ENCODE results near the gene MAD1L1.

Gene MAD1L1

GRCh38 chr7:1847260-1848001, 385.3 kb downstream of the MAD1L1 start:
- Histone ChIP-seq H3K27me3 (replicated peaks; ENCODE audit: control insufficient read depth, insufficient read depth, low read length, poor library complexity, severe bottlenecking) (no peaks in the 10 kb centered on the region), H3K4me1 (ENCODE audit: control insufficient read depth, insufficient read depth, low read length, poor library complexity, severe bottlenecking) (no peaks in the 10 kb centered on the region), H3K9me3 (ENCODE audit: control insufficient read depth, low read length) (no peaks in the 10 kb centered on the region), H3K36me3 (ENCODE audit: control insufficient read depth, insufficient read depth, low read length) (peaks cover 42% of the 10 kb centered on the region), H3K27ac (ENCODE audit: insufficient read depth, low read length, poor library complexity, severe bottlenecking) (no peak overlapping the region), H3K4me3 (ENCODE audit: insufficient read depth, low read depth, low read length, poor library complexity, severe bottlenecking) (no peak overlapping the region)
- DNase-seq, result no peak

GRCh38 chr7:1846331-1847065, 386.2 kb downstream of the MAD1L1 start:
- H3K9me3 ChIP-seq (ENCODE audit: control insufficient read depth, low read length), result no peaks in the 10 kb centered on the region
- DNase-seq, result no peak
- H3K27ac ChIP-seq (ENCODE audit: insufficient read depth, low read length, poor library complexity, severe bottlenecking), result no peak overlapping the region
- H3K27me3 ChIP-seq (replicated peaks; ENCODE audit: control insufficient read depth, insufficient read depth, low read length, poor library complexity, severe bottlenecking), result no peaks in the 10 kb centered on the region
- H3K4me1 ChIP-seq (ENCODE audit: control insufficient read depth, insufficient read depth, low read length, poor library complexity, severe bottlenecking), result no peaks in the 10 kb centered on the region
- no peak overlapping the region for H3K4me3 ChIP-seq (ENCODE audit: insufficient read depth, low read depth, low read length, poor library complexity, severe bottlenecking)
- H3K36me3 ChIP-seq (ENCODE audit: control insufficient read depth, insufficient read depth, low read length), result peaks cover 42% of the 10 kb centered on the region

GRCh38 chr7:1845536-1846311, 387.0 kb downstream of the MAD1L1 start:
- H3K36me3 ChIP-seq (ENCODE audit: control insufficient read depth, insufficient read depth, low read length), result peaks cover 42% of the 10 kb centered on the region
- no peaks in the 10 kb centered on the region for H3K27me3 ChIP-seq (replicated peaks; ENCODE audit: control insufficient read depth, insufficient read depth, low read length, poor library complexity, severe bottlenecking)
- DNase-seq, result no peak
- H3K4me3 ChIP-seq (ENCODE audit: insufficient read depth, low read depth, low read length, poor library complexity, severe bottlenecking), result no peak overlapping the region
- no peaks in the 10 kb centered on the region for H3K4me1 ChIP-seq (ENCODE audit: control insufficient read depth, insufficient read depth, low read length, poor library complexity, severe bottlenecking)
- no peaks in the 10 kb centered on the region for H3K9me3 ChIP-seq (ENCODE audit: control insufficient read depth, low read length)
- no peak overlapping the region for H3K27ac ChIP-seq (ENCODE audit: insufficient read depth, low read length, poor library complexity, severe bottlenecking)

- Histone ChIP-seq H3K4me1 (ENCODE audit: control insufficient read depth, insufficient read depth, low read length, poor library complexity, severe bottlenecking) (no peaks in the 10 kb centered on the region), H3K27me3 (replicated peaks; ENCODE audit: control insufficient read depth, insufficient read depth, low read length, poor library complexity, severe bottlenecking) (no peaks in the 10 kb centered on the region), H3K4me3 (ENCODE audit: insufficient read depth, low read depth, low read length, poor library complexity, severe bottlenecking) (no peak overlapping the region), H3K9me3 (ENCODE audit: control insufficient read depth, low read length) (no peaks in the 10 kb centered on the region), H3K27ac (ENCODE audit: insufficient read depth, low read length, poor library complexity, severe bottlenecking) (no peak overlapping the region), H3K36me3 (ENCODE audit: control insufficient read depth, insufficient read depth, low read length) (peaks cover 42% of the 10 kb centered on the region)
- DNase-seq, result no peak
Measured at GRCh38 chr7:1844951-1845390, 387.8 kb downstream of the MAD1L1 start.

GRCh38 chr7:1844336-1844950, 388.3 kb downstream of the MAD1L1 start:
- no peak overlapping the region for H3K4me3 ChIP-seq (ENCODE audit: insufficient read depth, low read depth, low read length, poor library complexity, severe bottlenecking)
- H3K27ac ChIP-seq (ENCODE audit: insufficient read depth, low read length, poor library complexity, severe bottlenecking), result no peak overlapping the region
- no peak for DNase-seq
- H3K9me3 ChIP-seq (ENCODE audit: control insufficient read depth, low read length), result no peaks in the 10 kb centered on the region
- H3K27me3 ChIP-seq (replicated peaks; ENCODE audit: control insufficient read depth, insufficient read depth, low read length, poor library complexity, severe bottlenecking), result no peaks in the 10 kb centered on the region
- peaks cover 42% of the 10 kb centered on the region for H3K36me3 ChIP-seq (ENCODE audit: control insufficient read depth, insufficient read depth, low read length)
- H3K4me1 ChIP-seq (ENCODE audit: control insufficient read depth, insufficient read depth, low read length, poor library complexity, severe bottlenecking), result no peaks in the 10 kb centered on the region

- Histone ChIP-seq H3K4me3 (ENCODE audit: insufficient read depth, low read depth, low read length, poor library complexity, severe bottlenecking) (no peak overlapping the region), H3K27ac (ENCODE audit: insufficient read depth, low read length, poor library complexity, severe bottlenecking) (no peak overlapping the region), H3K9me3 (ENCODE audit: control insufficient read depth, low read length) (no peaks in the 10 kb centered on the region), H3K27me3 (replicated peaks; ENCODE audit: control insufficient read depth, insufficient read depth, low read length, poor library complexity, severe bottlenecking) (no peaks in the 10 kb centered on the region), H3K36me3 (ENCODE audit: control insufficient read depth, insufficient read depth, low read length) (peaks cover 41% of the 10 kb centered on the region), H3K4me1 (ENCODE audit: control insufficient read depth, insufficient read depth, low read length, poor library complexity, severe bottlenecking) (no peaks in the 10 kb centered on the region)
- no peak for DNase-seq
Measured at GRCh38 chr7:1843921-1844335, 388.8 kb downstream of the MAD1L1 start.

GRCh38 chr7:1843271-1843861, 389.4 kb downstream of the MAD1L1 start:
- Histone ChIP-seq H3K27ac (ENCODE audit: insufficient read depth, low read length, poor library complexity, severe bottlenecking) (no peak overlapping the region), H3K4me1 (ENCODE audit: control insufficient read depth, insufficient read depth, low read length, poor library complexity, severe bottlenecking) (no peaks in the 10 kb centered on the region), H3K36me3 (ENCODE audit: control insufficient read depth, insufficient read depth, low read length) (peaks cover 36% of the 10 kb centered on the region), H3K27me3 (replicated peaks; ENCODE audit: control insufficient read depth, insufficient read depth, low read length, poor library complexity, severe bottlenecking) (no peaks in the 10 kb centered on the region), H3K9me3 (ENCODE audit: control insufficient read depth, low read length) (no peaks in the 10 kb centered on the region), H3K4me3 (ENCODE audit: insufficient read depth, low read depth, low read length, poor library complexity, severe bottlenecking) (no peak overlapping the region)
- DNase-seq, result no peak

GRCh38 chr7:1842321-1843221, 390.2 kb downstream of the MAD1L1 start:
- DNase-seq, result no peak
- Histone ChIP-seq H3K36me3 (ENCODE audit: control insufficient read depth, insufficient read depth, low read length) (peaks cover 30% of the 10 kb centered on the region), H3K4me1 (ENCODE audit: control insufficient read depth, insufficient read depth, low read length, poor library complexity, severe bottlenecking) (no peaks in the 10 kb centered on the region), H3K27ac (ENCODE audit: insufficient read depth, low read length, poor library complexity, severe bottlenecking) (no peak overlapping the region), H3K27me3 (replicated peaks; ENCODE audit: control insufficient read depth, insufficient read depth, low read length, poor library complexity, severe bottlenecking) (no peaks in the 10 kb centered on the region), H3K4me3 (ENCODE audit: insufficient read depth, low read depth, low read length, poor library complexity, severe bottlenecking) (no peak overlapping the region), H3K9me3 (ENCODE audit: control insufficient read depth, low read length) (no peaks in the 10 kb centered on the region)

Measured in effector memory CD4-positive, alpha-beta T cell (primary cell).